Ovary (tissue), 3 donors: Measurements from ENCODE around the gene DNASE1L2.

ENCODE experiments used
- CTCF ChIP-seq, 3 donors: fragments of 450-650 bp in 2 of 3; fragments of 200-600 bp in 1 of 3; IDR thresholded peaks; one replicate each; pipeline versions ENCODE4 v1.5.1 to v1.8.0; 2016 to 2022; ENCODE audit warnings: antibody characterized with exemption in 3 of 3, mild to moderate bottlenecking in 1 of 3
- EP300 ChIP-seq: sonication (generic); formaldehyde crosslinking; IDR thresholded peaks from one replicate; pipeline ENCODE4 v1.6.1; 2017; ENCODE audit warnings: antibody characterized with exemption
- POLR2A ChIP-seq: fragments of 450-650 bp; IDR thresholded peaks from one replicate; pipeline ENCODE4 v1.6.1; 2017; ENCODE audit warnings: antibody characterized with exemption, mild to moderate bottlenecking, moderate library complexity
- donor health status: DM: no; HTN: no; CAD: no.

- no peak for TF ChIP-seq CTCF (IDR thresholded peaks at IDR 0.05)
- no peak for TF ChIP-seq EP300
- TF ChIP-seq POLR2A = no peak
These were observed 35.9 kb upstream of the DNASE1L2 start for GRCh38 chr16:2200313-2200712.
